ENCODE data around the gene PLEKHM2.
"Not testable (repeated sequence)": the region's sequence is repeated elsewhere in the genome, so short reads cannot be mapped to it uniquely, and the experiment has no call there.

PLEKHM2 gene, protein sequence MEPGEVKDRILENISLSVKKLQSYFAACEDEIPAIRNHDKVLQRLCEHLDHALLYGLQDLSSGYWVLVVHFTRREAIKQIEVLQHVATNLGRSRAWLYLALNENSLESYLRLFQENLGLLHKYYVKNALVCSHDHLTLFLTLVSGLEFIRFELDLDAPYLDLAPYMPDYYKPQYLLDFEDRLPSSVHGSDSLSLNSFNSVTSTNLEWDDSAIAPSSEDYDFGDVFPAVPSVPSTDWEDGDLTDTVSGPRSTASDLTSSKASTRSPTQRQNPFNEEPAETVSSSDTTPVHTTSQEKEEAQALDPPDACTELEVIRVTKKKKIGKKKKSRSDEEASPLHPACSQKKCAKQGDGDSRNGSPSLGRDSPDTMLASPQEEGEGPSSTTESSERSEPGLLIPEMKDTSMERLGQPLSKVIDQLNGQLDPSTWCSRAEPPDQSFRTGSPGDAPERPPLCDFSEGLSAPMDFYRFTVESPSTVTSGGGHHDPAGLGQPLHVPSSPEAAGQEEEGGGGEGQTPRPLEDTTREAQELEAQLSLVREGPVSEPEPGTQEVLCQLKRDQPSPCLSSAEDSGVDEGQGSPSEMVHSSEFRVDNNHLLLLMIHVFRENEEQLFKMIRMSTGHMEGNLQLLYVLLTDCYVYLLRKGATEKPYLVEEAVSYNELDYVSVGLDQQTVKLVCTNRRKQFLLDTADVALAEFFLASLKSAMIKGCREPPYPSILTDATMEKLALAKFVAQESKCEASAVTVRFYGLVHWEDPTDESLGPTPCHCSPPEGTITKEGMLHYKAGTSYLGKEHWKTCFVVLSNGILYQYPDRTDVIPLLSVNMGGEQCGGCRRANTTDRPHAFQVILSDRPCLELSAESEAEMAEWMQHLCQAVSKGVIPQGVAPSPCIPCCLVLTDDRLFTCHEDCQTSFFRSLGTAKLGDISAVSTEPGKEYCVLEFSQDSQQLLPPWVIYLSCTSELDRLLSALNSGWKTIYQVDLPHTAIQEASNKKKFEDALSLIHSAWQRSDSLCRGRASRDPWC

DNA sequence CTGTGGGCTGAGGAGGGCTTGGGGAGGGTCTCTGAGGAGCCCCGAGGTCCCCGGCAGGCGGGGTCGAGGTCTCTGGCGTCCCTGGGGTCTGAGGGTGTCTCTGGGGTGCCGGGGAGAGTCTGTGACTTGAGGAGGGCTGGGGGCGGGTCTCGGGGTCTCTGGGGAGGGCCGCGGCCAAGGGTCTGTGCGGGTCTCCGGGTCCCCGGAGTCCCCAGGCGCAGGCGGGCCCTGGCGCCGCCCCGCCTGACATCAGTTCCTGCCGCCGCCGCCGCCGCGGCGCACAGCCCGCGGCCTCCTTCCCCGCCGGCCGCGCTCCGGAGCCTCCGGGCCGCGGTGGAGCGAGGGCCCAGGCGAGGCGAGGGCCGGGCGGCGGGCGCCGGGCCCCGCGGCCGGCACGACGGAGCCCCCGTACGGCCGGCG lies at the start of gene PLEKHM2:
Gene PLEKHM2 (plus strand): TSS at position 279 of the 420 bp plus-strand sequence. CDS start 239 bp downstream, outside the sequence.
- DNase-seq, result no peak

DNA sequence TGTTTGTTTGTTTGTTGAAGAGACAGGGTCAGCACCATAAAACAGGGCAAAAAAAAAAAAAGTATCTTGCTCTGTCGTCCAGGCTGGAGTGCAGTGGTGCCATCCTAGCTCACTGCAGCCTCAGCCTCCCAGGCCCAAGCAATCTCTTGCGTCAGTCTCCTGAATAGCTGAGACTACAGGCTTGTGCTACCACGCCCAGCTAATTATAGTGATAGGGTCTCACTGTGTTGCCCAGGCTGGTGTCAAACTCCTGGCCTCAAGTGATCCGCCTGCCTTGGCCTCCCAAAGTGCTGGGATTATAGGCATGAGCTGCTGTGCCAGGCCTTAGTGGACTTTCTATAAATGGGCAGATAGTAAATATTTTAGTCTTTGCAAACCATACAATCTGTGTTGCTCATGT lies 47.7 kb upstream of the PLEKHM2 start:
- no peak for DNase-seq

DNA sequence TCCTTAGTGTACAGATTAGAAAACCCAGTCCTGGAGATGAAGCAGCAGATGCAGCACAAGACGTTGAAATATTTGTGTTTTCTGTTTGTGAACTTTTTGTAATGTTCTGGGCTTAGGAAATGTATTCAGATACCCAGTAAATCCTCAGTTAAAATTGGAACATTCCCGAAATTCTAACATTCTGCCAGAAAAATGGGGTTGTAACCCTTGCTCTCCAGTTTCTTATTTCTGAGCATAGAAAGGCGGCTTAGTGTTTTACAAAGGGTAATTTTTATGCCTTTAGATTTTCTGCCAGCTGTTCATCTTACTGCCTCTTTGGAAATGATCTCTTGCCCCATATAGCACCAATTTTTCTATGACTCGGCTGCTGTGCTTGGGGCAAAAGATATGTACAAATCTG lies 46.3 kb upstream of the PLEKHM2 start:
- no peak for DNase-seq

DNA sequence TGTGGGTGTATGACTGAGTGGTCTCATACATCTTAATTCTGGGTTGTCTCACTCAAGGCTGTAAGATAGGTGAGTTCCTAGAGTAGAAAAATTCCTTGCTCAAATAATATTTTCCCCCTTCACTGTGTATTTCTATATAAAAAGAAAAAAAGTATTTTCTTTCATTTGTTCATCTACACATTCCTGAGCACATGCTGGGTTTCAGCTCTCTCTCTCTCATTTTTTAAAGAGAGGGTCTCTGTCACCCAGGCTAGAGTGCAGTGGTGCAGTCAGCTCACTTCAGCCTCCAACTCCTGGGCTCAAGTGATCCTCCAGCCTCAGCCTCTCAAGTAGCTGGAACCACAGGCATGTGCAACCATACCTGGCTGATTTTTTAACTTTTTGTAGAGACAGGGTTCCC lies 44.9 kb upstream of the PLEKHM2 start:
- DNase-seq, result no peak

DNA sequence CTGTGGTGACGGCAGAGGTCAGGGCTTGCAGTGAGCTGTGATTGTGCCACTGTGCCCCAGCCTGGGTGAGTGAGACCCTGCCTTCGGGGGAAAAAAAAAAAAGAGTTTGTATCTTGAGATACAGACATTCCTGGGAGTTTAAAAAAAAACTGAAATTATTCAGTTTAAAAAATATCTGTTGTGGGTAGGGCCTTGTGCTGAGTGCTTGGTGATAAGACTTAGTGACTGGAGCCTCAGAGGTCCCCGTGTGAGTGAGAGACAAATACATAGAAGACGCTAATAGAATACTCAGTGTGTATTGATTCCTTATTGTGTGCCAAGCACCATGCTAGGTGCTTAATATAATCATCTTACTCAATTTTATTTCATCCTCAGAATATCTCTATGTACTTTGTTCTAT lies 44.2 kb upstream of the PLEKHM2 start:
- no peak for DNase-seq

DNA sequence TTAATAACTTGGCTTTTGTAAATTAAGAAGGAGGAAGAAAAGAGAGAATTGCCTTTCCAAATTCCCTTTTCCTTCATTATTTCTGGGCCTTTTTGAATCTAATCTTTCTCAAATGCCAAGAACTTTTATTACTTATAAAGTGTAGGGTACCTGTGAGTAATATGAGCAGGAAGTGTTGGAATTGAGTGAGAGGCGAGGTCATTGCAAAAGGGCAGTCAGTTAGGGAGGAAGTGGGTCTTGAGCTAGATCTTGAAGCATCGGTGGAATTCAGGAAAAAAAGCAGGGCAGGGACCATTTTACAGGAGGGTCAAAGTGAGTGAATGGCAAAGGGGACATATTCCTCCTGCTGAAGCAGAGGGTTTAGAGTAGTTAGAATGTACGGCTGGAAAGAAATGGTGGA lies 43.5 kb upstream of the PLEKHM2 start:
- DNase-seq, result no peak

DNA sequence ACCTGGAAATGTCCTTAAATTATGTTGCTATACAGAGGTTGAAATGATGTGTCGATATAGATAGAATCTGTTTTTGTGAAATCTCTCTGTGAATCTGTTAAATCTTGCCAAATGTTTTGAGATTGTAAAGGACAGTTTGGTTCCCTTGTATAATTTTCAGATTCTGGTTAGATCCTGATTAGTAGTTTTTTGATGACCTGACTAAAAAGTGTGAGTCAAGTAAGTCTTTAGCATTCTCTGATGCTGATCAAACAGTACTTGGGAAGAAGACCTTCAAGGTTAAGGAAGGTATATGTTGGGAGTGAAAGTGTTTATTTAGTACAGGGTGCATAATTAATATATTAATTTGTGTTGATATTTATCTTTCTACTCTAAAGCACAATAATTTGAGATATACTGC lies 34.2 kb upstream of the PLEKHM2 start:
- no peak for DNase-seq

DNA sequence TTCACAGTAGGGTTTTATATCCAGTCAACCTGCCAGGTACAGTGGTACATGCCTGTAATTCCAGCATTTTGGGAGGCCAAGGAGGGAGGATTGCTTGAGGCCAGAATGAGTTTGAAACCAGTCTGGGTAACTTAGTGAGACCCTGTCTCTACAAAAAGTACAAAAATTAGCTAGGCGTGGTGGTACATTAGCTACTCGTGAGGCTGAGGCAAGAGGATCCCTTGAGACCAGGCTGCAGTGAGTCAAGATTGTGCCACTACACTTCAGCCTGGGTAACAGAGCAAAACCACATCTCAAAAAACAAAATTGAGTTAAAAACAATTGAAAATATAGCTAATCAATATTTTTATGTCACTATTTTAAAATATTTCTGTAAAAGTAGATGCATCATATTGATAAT lies 33.7 kb upstream of the PLEKHM2 start:
- no peak for DNase-seq

DNA sequence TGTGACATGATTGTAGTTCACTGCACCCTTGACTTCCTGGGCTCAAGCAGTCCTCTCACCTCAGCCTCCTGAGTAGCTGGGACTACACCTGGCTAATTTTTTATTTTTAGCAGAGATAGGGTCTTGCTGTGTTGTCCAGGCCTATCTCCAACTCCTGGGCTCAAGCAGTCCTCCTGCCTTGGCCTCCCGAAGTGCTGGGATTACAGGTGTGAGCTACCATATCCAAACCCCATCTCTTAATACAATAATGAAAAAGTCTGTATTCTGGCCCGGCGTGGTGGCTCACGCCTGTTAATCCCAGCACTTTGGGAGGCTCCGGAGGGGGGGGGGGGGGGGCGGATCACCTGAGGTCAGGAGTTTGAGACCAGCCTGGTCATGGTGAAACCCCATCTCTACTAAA lies 32.0 kb upstream of the PLEKHM2 start:
- DNase-seq, result not testable (repeated sequence)

DNA sequence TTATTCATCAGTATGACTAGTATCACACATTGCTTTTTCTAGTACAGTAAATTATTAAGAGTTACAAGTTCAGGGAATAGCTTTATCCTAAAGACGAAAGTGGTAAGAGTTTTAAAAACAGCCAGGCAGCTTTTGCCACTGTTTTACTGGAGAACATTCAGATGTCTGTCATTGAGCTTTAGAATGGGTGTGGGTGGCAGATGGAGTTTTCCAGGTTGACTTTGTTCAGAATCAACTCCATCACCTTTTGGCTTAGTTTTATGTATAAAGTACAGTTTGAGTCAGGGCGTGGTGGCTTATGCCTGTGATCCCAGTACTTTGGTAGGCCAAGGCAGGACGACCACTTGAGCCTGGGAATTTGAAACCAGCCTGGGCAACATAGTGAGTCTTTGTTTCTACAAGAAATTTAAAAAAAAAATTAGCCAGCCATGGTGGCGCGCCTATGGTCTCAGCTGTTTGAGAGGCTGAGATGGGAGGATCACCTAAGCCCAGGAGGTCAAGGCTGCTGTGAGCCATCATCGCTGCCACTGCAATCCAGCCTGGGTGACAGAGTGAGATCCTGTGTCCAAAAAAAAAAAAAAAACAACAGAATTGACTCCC lies 29.9 kb upstream of the PLEKHM2 start:
- DNase-seq, result no peak

DNA sequence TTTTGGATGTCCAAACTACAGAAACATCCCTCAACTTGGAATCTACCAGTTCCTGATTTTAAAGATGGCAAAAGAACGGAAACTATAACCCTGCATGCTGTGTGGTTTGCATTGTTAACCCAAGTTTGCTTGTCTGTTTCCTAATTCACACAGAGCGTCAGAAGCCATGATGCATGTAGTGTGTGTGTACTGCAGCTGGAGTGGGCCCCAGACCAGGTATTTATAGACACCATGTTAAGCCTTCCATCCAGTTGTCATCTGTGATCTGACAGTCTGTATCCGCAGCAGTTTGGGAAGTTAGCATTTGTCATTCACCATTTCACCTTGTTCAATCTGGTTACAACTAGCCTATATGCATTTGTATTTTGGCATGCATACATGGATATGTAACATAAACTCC lies 27.7 kb upstream of the PLEKHM2 start:
- DNase-seq, result no peak

DNA sequence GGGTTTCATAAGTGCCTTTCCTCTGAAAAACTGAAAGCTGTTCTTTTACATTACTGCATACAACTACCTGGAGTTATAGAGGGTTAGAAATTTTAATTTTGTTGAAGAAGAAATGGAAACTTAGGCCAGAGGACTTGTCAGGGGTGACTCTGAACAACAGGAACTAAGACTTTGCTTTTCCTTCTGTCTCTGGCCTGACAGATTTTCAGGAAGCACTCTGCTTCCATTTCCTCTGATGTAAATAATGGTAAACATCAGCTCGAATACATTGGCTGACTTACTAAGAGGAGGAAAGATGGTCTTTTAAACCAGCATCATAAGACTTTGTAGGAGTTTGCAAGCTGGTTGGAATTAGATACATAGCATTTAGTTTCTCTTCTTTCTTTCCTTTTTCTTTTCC lies 27.1 kb upstream of the PLEKHM2 start:
- DNase-seq, result no peak

DNA sequence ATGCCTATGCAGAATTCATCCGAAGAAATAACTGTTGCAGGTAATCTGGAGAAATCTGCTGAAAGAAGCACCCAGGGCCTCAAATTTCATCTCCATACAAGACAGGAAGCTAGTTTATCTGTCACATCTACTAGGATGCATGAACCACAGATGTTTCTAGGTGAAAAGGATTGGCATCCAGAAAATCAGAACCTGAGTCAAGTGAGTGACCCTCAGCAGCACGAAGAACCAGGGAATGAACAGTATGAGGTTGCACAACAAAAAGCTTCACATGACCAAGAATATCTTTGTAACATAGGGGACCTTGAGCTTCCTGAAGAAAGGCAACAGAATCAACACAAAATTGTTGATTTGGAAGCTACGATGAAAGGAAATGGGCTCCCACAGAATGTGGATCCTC lies 24.0 kb upstream of the PLEKHM2 start:
- DNase-seq, result no peak

DNA sequence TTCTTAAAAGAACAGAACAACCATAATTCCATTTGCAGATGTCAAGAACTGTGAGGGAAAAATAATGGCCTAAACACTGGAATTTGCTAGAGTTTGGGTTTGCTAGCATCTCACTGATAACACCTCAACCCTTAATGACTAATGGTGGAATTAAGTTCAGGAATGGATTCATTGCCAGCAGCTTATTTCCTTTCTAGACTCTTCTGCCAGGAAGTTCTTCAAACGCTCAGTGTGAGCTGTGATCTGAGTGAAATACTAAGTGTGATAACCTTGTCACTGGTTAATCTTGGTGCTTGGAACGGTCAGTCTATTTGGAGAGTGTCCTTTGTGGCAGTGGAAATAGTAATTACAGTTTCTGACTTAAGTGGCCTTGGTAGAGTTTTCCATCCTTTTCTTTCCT lies 21.6 kb upstream of the PLEKHM2 start:
- no peak for DNase-seq

DNA sequence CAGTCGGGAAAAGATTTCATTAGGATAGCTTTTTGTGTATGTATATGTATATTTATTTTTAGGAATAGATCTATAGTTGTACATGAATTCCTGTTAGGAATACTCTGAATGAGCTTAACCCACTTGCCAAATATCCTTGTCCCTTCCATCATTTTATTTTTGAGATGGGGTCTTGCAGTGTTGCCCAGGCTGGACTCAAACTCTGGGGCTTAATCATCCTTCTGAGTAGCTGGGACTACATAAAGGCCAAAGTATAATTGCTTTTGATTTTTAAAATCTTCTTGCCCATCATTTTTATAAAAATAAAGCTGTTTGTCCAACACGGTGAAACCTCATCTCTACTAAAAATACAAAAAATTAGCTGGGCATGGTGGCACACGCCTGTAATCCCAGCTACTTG lies 20.2 kb upstream of the PLEKHM2 start:
- no peak for DNase-seq

DNA sequence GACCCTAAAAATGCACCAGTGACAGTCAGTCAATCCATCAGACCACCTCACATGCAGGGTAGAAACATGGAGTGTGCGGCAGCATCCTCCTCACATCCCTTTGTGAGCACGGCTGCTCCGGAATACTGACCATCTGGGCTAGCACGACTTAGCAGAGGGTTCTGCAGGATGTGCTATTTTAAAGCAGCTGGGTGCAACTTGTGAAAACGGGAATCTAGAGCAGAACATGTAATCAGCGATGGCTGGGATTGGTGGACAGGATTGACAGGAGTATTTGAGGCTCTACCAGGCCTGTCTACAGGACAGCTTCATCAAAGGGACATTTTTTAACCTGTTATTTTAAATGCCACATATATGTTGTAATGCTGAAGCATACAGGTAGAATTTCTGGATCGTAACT lies 16.8 kb upstream of the PLEKHM2 start:
- no peak for DNase-seq

DNA sequence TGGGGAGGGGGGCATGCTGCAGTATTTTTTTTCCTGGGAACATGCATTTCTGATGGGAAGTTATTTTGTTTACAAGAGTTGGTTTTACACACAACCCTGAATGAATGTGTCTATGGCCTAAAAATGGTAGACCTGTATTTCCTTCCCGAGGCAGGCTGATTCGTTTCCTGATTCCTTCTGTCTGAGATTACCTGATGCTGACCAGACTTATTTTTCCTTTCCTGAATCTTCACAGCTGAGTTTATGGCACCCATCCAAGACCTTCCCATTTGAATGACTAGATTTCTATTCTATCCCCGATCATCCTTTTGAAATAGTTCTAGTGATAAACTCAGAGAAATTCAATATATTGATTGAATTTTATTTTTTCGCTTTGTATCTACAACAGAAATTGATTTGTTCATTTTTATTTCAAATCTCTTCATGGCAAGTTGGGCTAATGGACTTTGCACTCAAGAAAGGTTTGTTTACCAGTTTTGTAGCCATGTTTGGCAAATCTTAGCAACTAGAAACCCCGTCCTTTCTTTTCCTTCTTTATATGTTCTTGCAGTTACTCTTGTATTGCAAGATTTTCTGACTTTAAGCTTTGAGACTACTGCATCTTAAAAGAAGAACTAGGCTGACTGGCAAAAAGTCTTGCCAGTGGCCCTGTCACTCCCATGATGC lies 15.9 kb upstream of the PLEKHM2 start:
- DNase-seq, result no peak

DNA sequence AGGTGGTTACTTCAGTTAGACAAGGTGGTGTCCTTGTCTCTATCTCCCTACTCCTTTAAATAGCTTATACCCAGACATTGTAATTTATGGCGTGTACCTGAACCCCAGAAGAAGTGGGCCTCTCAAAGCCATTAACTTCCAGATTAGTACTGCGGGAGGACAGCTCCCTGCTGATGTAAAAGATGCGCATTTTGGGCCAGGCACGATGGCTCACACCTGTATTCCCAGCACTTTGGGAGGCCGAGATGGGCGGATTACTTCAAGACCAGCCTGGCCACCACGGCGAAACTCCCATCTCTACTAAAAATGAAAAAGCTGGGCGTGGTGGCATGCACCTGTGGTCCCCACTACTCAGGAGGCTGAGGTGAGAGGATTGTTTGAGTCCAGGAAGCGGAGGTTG lies 15.0 kb upstream of the PLEKHM2 start:
- DNase-seq, result no peak

DNA sequence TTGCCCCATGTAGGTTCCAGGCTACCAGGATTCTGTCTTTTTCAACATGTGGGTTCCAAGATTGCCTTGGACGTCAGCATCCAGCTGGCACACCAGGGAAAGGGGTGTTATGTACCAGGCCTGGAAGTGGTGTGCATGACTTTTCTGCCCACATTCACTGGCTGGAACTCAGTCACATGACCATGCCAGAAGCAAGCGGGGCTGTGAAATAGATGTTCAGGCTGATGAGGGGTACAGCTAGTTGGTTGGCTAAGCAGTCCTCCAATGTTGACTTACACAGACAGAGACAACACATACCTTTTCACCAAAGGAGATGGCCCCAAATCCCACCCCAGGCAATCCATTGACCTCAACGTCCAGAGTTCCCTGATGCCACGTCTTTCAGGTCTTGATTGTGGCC lies 14.3 kb upstream of the PLEKHM2 start:
- no peak for DNase-seq

DNA sequence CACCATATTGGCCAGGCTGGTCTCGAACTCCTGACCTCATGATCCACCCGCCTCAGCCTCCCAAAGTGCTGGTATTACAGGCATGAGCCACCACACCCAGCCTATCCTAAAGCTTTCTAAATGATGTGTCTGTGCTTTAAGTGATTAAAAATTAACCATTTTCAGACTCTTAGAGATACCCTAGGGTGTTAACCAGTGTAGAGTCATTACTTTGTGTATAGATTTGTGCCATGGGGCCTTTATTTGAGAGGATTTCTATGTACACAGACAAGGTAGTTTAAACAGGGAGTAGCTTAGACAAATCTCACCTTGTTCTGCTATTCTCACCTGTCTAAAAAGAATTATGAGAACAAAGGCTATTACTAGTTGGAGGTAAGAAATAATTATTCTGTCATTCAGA lies 12.7 kb upstream of the PLEKHM2 start:
- no peak for DNase-seq

DNA sequence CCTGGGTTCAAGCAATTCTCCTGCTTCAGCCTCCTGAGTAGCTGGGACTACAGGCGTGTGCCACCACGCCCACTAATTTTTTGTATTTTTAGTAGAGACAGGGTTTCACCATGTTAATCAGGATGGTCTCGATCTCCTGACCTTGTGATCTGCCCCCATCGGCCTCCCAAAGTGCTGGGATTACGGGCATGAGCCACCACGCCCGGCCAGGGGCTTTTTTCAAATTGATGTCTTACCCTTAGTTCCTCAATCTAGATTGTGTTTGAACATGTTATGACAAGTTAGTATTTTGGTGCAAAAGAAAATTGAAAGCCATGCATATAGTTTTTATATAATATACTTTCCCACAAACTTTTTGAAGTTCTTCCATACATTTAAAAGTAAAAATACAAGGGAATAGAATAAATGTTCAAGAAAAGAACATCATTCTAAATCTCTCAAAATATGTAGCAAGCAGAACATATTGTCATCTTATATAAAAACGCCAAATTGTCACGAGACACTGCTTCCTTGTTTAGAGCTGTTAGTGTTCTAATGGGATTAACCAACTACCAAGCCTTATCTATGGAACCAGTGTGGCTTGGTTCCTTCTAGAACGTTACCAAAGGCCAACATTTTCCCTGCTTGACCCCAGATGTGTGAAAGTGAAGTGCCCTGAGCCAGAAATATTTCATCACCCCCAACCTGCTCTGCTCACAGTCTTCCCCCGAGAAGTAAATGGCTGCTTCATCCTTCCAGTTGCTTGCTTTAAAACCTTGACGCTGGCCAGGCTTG lies 9.5 kb upstream of the PLEKHM2 start:
- DNase-seq, result no peak

DNA sequence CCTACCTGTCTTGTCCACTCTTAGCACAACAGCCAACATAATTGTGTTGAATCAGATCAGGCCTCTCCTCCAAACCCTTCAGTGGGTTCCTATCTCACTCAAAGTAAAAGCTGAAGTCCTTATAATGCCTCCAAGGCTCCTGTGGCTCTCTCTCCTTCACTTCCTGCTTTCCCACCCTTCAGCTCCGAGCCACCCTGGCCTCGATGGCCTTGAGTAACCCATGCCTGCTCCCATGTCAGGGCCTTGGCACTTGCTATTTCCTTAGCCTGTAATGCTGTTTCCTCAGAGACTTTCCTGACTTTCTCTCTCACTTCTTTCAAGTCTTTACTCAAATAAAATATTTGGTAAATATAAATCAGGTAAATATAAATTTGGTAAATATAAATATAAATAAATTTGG lies 8.1 kb upstream of the PLEKHM2 start:
- no peak for DNase-seq
